ENCODE data around the gene ITIH5. TPM values are rescaled to one million over a fixed set of nuclear protein-coding genes. Genes with fewer than 3 reads are reported as not detected.
"Not testable (repeated sequence)": the region's sequence is repeated elsewhere in the genome, so short reads cannot be mapped to it uniquely, and the experiment has no call there.

Gene ITIH5
- total and polyA plus RNA-seq, 8 donors: 4.4 to 28.6 (median 9.4) TPM

DNA sequence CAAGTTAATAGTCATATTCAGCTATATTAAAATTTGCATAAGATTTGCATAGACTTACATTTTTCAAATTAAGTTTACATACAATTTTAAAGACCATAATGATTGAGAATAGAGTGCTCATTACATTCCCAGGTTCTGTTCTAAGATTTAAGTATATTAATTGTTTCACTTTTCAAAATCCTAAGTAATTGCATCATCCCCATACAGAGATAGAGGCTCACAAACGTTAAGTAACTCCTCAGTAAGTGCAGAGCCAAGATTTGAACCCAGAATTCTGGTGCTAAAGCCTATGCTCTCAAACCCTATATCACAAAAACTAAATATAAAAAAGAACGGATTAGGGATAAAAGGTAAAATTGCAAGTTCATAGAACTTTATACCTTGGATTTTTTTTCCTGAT is 2.1 kb downstream of the ITIH5 start:
- Histone ChIP-seq H3K9me3 (no peaks in the 10 kb centered on the region), H3K27me3 (peaks cover 0 to 10% (median 3%) of the 10 kb centered on the region in 4 donors), H3K4me3 (no peak overlapping the region), H3K4me1 (peaks cover 0 to 7% (median 0%) of the 10 kb centered on the region in 3 donors), H3K27ac (no peak overlapping the region), H3K36me3 (no peaks in the 10 kb centered on the region)
- FAIRE-seq: no peak
- no peak for ATAC-seq
- intact Hi-C loops (cut with DNase I): no loop called here
- TF ChIP-seq, protein P1, sequence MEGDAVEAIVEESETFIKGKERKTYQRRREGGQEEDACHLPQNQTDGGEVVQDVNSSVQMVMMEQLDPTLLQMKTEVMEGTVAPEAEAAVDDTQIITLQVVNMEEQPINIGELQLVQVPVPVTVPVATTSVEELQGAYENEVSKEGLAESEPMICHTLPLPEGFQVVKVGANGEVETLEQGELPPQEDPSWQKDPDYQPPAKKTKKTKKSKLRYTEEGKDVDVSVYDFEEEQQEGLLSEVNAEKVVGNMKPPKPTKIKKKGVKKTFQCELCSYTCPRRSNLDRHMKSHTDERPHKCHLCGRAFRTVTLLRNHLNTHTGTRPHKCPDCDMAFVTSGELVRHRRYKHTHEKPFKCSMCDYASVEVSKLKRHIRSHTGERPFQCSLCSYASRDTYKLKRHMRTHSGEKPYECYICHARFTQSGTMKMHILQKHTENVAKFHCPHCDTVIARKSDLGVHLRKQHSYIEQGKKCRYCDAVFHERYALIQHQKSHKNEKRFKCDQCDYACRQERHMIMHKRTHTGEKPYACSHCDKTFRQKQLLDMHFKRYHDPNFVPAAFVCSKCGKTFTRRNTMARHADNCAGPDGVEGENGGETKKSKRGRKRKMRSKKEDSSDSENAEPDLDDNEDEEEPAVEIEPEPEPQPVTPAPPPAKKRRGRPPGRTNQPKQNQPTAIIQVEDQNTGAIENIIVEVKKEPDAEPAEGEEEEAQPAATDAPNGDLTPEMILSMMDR (IDR thresholded peaks at IDR 0.05): no peak
- no peak for DNase-seq
- whole genome bisulfite sequencing, 2 donors: 45 to 47% methylated on average over 2 of the region's 2 CpGs

DNA sequence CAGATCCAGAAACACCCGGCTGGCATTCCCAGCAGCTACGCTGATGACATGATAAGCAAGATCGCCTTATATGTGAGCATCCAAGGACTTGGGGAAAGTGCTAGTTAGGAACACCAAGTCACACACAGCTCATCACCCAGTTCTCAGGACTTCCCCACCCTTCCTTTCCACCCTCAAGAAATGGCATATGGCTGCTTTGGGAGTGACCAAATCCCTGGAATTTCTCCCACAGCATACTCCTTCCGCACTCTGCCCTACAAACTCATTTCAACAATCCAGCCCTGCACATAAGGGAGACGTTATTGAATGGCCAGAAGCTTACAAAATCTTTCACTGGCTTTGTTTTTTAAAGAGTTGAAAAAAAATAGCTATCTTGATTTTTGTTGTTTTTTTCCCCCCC is 4.2 kb downstream of the ITIH5 start:
- 76 to 77% methylated on average over 5 of the region's 5 CpGs for WGBS, 2 donors
- intact Hi-C loops (cut with DNase I): no loop called here
- H3K36me3 ChIP-seq: no peaks in the 10 kb centered on the region
- no peak overlapping the region for H3K27ac ChIP-seq
- H3K4me1 ChIP-seq: peaks cover 0 to 7% (median 0%) of the 10 kb centered on the region in 3 donors
- H3K4me3 ChIP-seq: no peak overlapping the region
- H3K9me3 ChIP-seq: no peaks in the 10 kb centered on the region
- no peak for FAIRE-seq
- no peak for ATAC-seq
- peaks cover 0 to 10% (median 3%) of the 10 kb centered on the region in 4 donors for H3K27me3 ChIP-seq
- TF ChIP-seq, protein P1 (IDR thresholded peaks at IDR 0.05): no peak
- DNase-seq: no peak

DNA sequence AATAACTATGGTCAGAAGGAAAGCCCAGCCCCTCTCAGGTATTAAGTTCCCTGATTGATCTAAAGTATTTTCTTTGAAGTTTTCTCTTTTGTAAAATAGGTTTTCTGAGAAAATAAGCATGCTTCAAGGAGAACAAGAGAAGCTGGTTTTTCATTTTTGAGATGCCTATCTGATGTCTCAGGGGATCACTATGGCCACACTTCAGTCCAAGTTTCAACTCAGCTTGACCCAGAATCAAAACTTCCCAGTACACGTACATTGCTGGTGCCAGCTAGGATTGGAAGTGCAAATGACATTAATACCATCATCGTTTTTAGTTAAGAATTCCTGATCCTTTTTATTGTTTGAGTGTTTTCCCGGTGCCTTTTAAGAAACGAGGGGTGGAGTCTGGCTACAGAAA is 7.2 kb downstream of the ITIH5 start:
- Histone ChIP-seq H3K9me3 (no peaks in the 10 kb centered on the region), H3K4me3 (no peak overlapping the region), H3K4me1 (no peaks in the 10 kb centered on the region), H3K27me3 (peaks cover 0 to 6% (median under 1%) of the 10 kb centered on the region in 4 donors), H3K27ac (no peak overlapping the region), H3K36me3 (no peaks in the 10 kb centered on the region)
- TF ChIP-seq, protein P1 (IDR thresholded peaks at IDR 0.05): no peak
- 46 to 59% methylated on average over 4 of the region's 4 CpGs for WGBS, 2 donors
- FAIRE-seq (no peak), DNase-seq (no peak), ATAC-seq (no peak)
- intact Hi-C loops (cut with DNase I): no loop called here

DNA sequence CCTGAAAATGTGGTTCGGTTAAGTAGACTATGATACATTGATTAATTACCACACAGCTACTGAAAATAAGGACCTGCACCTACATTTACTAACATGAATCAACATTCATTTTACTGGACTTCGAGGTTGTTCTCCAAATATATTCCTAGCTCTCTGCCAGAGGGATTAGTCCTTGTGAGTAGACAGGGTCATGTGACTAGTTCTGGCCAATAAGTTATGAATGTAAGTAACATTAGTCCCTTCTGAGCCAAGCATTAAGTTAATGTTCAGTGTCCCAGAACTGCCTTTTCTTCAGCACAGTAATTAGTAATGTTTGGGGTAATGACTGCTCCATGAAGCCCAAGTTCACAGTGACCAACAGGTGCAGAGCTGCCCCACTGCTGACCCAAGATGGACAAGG is 9.2 kb downstream of the ITIH5 start:
- WGBS, 2 donors: 30 to 44% methylated on average over 2 of the region's 2 CpGs
- H3K27me3 ChIP-seq: peaks cover 0 to 2% (median 0%) of the 10 kb centered on the region in 4 donors
- H3K4me3 ChIP-seq: no peak overlapping the region
- TF ChIP-seq, protein P1 (IDR thresholded peaks at IDR 0.05): no peak
- ATAC-seq (no peak), FAIRE-seq (no peak), DNase-seq (no peak)
- no peaks in the 10 kb centered on the region for H3K36me3 ChIP-seq
- no peaks in the 10 kb centered on the region for H3K9me3 ChIP-seq
- no peaks in the 10 kb centered on the region for H3K4me1 ChIP-seq
- intact Hi-C loops (cut with DNase I): no loop called here
- H3K27ac ChIP-seq: no peak overlapping the region

DNA sequence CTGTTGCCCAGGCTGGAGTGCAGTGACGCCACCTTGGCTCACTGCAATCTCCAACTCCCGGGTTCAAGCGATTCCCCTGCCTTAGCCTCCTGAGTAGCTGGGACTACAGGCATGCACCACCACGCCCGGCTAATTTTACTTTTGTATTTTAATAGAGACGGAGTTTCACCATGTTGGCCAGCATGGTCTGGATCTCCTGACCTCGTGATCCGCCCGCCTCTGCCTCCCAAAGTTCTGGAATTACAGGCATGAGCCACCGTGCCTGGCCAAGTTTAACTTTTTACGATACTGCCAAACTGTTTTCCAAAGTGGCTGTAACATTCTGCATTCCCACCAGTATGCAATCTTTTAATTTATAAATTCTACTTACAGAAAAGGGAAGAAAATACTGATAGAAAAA is 9.7 kb downstream of the ITIH5 start:
- intact Hi-C loops (cut with DNase I); H3K36me3 ChIP-seq; ATAC-seq; DNase-seq; H3K4me1 ChIP-seq; H3K27me3 ChIP-seq; H3K27ac ChIP-seq; H3K4me3 ChIP-seq; H3K9me3 ChIP-seq; FAIRE-seq: not testable (repeated sequence)
- 75 to 83% methylated on average over 11 of the region's 11 CpGs for WGBS, 2 donors

Measured in pancreas (tissue), 10 donors.